T-helper 17 cell (primary cell): ENCODE results near the gene TYR. TPM values are rescaled to one million over a fixed set of nuclear protein-coding genes. Genes with fewer than 3 reads are reported as not detected.

ENCODE experiments used
- ATAC-seq: fragments of 150-1000 bp; cut with Tn5 transposase; 2 replicates; pipeline ENCODE4 v1.10.0; 2021; ENCODE audit warnings: mild to moderate bottlenecking, moderate library complexity
- DNase-seq, 3 donors: peaks; one replicate each; pipeline versions ENCODE4 v3.0.0 to v3.0.0-alpha.2; 2020 to 2021
- H3K9me3 ChIP-seq: one replicate; pipeline ENCODE4 v1.7.0; 2013; ENCODE audit warnings: low read length, mild to moderate bottlenecking; ENCODE audit not compliant: control insufficient read depth, poor library complexity, severe bottlenecking
- H3K27ac Mint-ChIP-seq: one replicate; pipeline ENCODE4 v1.8.0; 2022; ENCODE audit warnings: mild to moderate bottlenecking, moderate library complexity, mixed read lengths
- H3K27me3 Mint-ChIP-seq: one replicate; pipeline ENCODE4 v1.8.0; 2022; ENCODE audit warnings: mixed read lengths
- H3K36me3 Mint-ChIP-seq: one replicate; pipeline ENCODE4 v1.8.0; 2022; ENCODE audit warnings: low read depth, mixed read lengths
- H3K4me1 Mint-ChIP-seq: one replicate; pipeline ENCODE4 v1.8.0; 2022; ENCODE audit warnings: mild to moderate bottlenecking, mixed read lengths
- H3K4me3 Mint-ChIP-seq: one replicate; pipeline ENCODE4 v1.8.0; 2022; ENCODE audit warnings: mild to moderate bottlenecking, moderate library complexity, mixed read lengths
- total RNA-seq, 4 donors: library from RNA in 2 of 4; stranded (reverse) in 2 of 4; gene quantifications; one replicate each; pipeline ENCODE4 v1.2.3 and lab custom pipeline; 2022 to 2026

Gene TYR
- total RNA-seq: not detected
- 0 reads per million in 2 donors for total RNA-seq (lab: John Stamatoyannopoulos, UW)

GRCh38 chr11:89177691-89178231 is at the start of gene TYR:
Gene TYR (plus strand): TSS chr11:89177875. CDS start chr11:89177954, 79 bp downstream.
- DNase-seq: no peak
- Mint-ChIP-seq H3K27ac (no peak within 1 kb of the TSS), H3K36me3 (no peaks in the 10 kb centered on the region), H3K4me3 (no peak within 1 kb of the TSS), H3K27me3 (no peaks in the 10 kb centered on the region), H3K4me1 (no peaks in the 10 kb centered on the region)
- no peaks in the 10 kb centered on the region for H3K9me3 ChIP-seq
- ATAC-seq: no peak

GRCh38 chr11:89136606-89137005 is 41.1 kb upstream of the TYR start:
- ATAC-seq (no peak), DNase-seq (no peak)
- no peaks in the 10 kb centered on the region for H3K4me1 Mint-ChIP-seq
- H3K4me3 Mint-ChIP-seq: no peak overlapping the region
- H3K27ac Mint-ChIP-seq: no peak overlapping the region
- no peaks in the 10 kb centered on the region for H3K9me3 ChIP-seq
- no peaks in the 10 kb centered on the region for H3K27me3 Mint-ChIP-seq
- H3K36me3 Mint-ChIP-seq: no peaks in the 10 kb centered on the region

GRCh38 chr11:89147229-89147628 is 30.4 kb upstream of the TYR start:
- no peak overlapping the region for H3K27ac Mint-ChIP-seq
- no peak for DNase-seq
- H3K4me3 Mint-ChIP-seq: no peak overlapping the region
- H3K9me3 ChIP-seq: no peaks in the 10 kb centered on the region
- no peaks in the 10 kb centered on the region for H3K4me1 Mint-ChIP-seq
- ATAC-seq: no peak
- no peaks in the 10 kb centered on the region for H3K36me3 Mint-ChIP-seq
- no peaks in the 10 kb centered on the region for H3K27me3 Mint-ChIP-seq

GRCh38 chr11:89159974-89160373 is 17.7 kb upstream of the TYR start:
- Mint-ChIP-seq H3K4me3 (no peak overlapping the region), H3K27ac (no peak overlapping the region), H3K4me1 (no peaks in the 10 kb centered on the region), H3K36me3 (no peaks in the 10 kb centered on the region), H3K27me3 (no peaks in the 10 kb centered on the region)
- no peaks in the 10 kb centered on the region for H3K9me3 ChIP-seq
- no peak for DNase-seq
- ATAC-seq: no peak

- H3K4me1 Mint-ChIP-seq: no peaks in the 10 kb centered on the region
- H3K9me3 ChIP-seq: no peaks in the 10 kb centered on the region
- no peak overlapping the region for H3K27ac Mint-ChIP-seq
- H3K36me3 Mint-ChIP-seq: no peaks in the 10 kb centered on the region
- no peak overlapping the region for H3K4me3 Mint-ChIP-seq
- DNase-seq (no peak), ATAC-seq (no peak)
- no peaks in the 10 kb centered on the region for H3K27me3 Mint-ChIP-seq
Observed at GRCh38 chr11:89161949-89162348, 15.7 kb upstream of the TYR start.

GRCh38 chr11:89163686-89164085 is 14.0 kb upstream of the TYR start:
- ATAC-seq: no peak
- no peaks in the 10 kb centered on the region for H3K4me1 Mint-ChIP-seq
- no peak for DNase-seq
- H3K36me3 Mint-ChIP-seq: no peaks in the 10 kb centered on the region
- no peak overlapping the region for H3K4me3 Mint-ChIP-seq
- H3K27me3 Mint-ChIP-seq: no peaks in the 10 kb centered on the region
- no peaks in the 10 kb centered on the region for H3K9me3 ChIP-seq
- no peak overlapping the region for H3K27ac Mint-ChIP-seq

- Mint-ChIP-seq H3K27ac (no peak overlapping the region), H3K4me3 (no peak overlapping the region), H3K27me3 (no peaks in the 10 kb centered on the region), H3K36me3 (no peaks in the 10 kb centered on the region), H3K4me1 (no peaks in the 10 kb centered on the region)
- no peak for ATAC-seq
- DNase-seq: no peak
- H3K9me3 ChIP-seq: no peaks in the 10 kb centered on the region
Observed at GRCh38 chr11:89168396-89168795, 9.3 kb upstream of the TYR start.

GRCh38 chr11:89175796-89176195 is 1.9 kb upstream of the TYR start:
- Mint-ChIP-seq H3K4me3 (no peak overlapping the region), H3K27ac (no peak overlapping the region), H3K4me1 (no peaks in the 10 kb centered on the region), H3K36me3 (no peaks in the 10 kb centered on the region), H3K27me3 (no peaks in the 10 kb centered on the region)
- no peaks in the 10 kb centered on the region for H3K9me3 ChIP-seq
- no peak for ATAC-seq
- no peak for DNase-seq

GRCh38 chr11:89176938-89177337 is 737 bp upstream of the TYR start:
- no peaks in the 10 kb centered on the region for H3K36me3 Mint-ChIP-seq
- ATAC-seq: no peak

GRCh38 chr11:89181111-89181510 is 3.4 kb downstream of the TYR start:
- no peak for DNase-seq
- Mint-ChIP-seq H3K4me3 (no peak overlapping the region), H3K27me3 (no peaks in the 10 kb centered on the region), H3K27ac (no peak overlapping the region), H3K4me1 (no peaks in the 10 kb centered on the region), H3K36me3 (no peaks in the 10 kb centered on the region)
- no peaks in the 10 kb centered on the region for H3K9me3 ChIP-seq
- ATAC-seq: no peak

More at GRCh38 chr11:89176938-89177337, 737 bp upstream of the TYR start:
- Mint-ChIP-seq H3K27me3 (no peaks in the 10 kb centered on the region), H3K27ac (no peak overlapping the region), H3K4me3 (no peak overlapping the region), H3K4me1 (no peaks in the 10 kb centered on the region)
- H3K9me3 ChIP-seq: no peaks in the 10 kb centered on the region
- no peak for DNase-seq

GRCh38 chr11:89182773-89183518 is 5.3 kb downstream of the TYR start:
- H3K4me1 Mint-ChIP-seq: no peaks in the 10 kb centered on the region
- H3K27ac Mint-ChIP-seq: no peak overlapping the region
- no peaks in the 10 kb centered on the region for H3K36me3 Mint-ChIP-seq
- DNase-seq: no peak
- no peak overlapping the region for H3K4me3 Mint-ChIP-seq
- ATAC-seq: no peak
- no peaks in the 10 kb centered on the region for H3K9me3 ChIP-seq
- H3K27me3 Mint-ChIP-seq: no peaks in the 10 kb centered on the region

GRCh38 chr11:89184021-89184420 is 6.3 kb downstream of the TYR start:
- DNase-seq: no peak
- ATAC-seq: no peak
- Mint-ChIP-seq H3K36me3 (no peaks in the 10 kb centered on the region), H3K4me3 (no peak overlapping the region), H3K27me3 (no peaks in the 10 kb centered on the region), H3K27ac (no peak overlapping the region), H3K4me1 (no peaks in the 10 kb centered on the region)
- no peaks in the 10 kb centered on the region for H3K9me3 ChIP-seq

GRCh38 chr11:89189776-89190175 is 12.1 kb downstream of the TYR start:
- no peak for ATAC-seq
- no peaks in the 10 kb centered on the region for H3K36me3 Mint-ChIP-seq
- no peaks in the 10 kb centered on the region for H3K27me3 Mint-ChIP-seq

GRCh38 chr11:89201138-89201537 is 23.5 kb downstream of the TYR start:
- Mint-ChIP-seq H3K27me3 (no peaks in the 10 kb centered on the region), H3K36me3 (no peaks in the 10 kb centered on the region), H3K4me3 (no peak overlapping the region), H3K4me1 (no peaks in the 10 kb centered on the region), H3K27ac (no peak overlapping the region)
- no peak for DNase-seq
- H3K9me3 ChIP-seq: no peaks in the 10 kb centered on the region
- ATAC-seq: no peak

More at GRCh38 chr11:89189776-89190175, 12.1 kb downstream of the TYR start:
- no peak for DNase-seq
- no peaks in the 10 kb centered on the region for H3K9me3 ChIP-seq
- H3K4me1 Mint-ChIP-seq: no peaks in the 10 kb centered on the region
- H3K27ac Mint-ChIP-seq: no peak overlapping the region
- H3K4me3 Mint-ChIP-seq: no peak overlapping the region
